GM23338 (cell line): ENCODE data around the gene PGAP6. TPM values are rescaled to one million over a fixed set of nuclear protein-coding genes. Genes with fewer than 3 reads are reported as not detected.

ENCODE experiments used
- ATAC-seq: fragments of 200-7000 bp; cut with Tn5 transposase; 3 replicates; pipeline ENCODE4 v1.9.1; 2020
- DNase-seq: peaks from one replicate; pipeline ENCODE4 v3.0.0-alpha.2; 2015; ENCODE audit warnings: low spot score
- H2AFZ ChIP-seq: fragments of 200-600 bp; sonication (generic); 2 replicates; pipeline ENCODE4 v1.8.0; 2016; ENCODE audit warnings: antibody characterized with exemption, mild to moderate bottlenecking, moderate library complexity
- H3F3A ChIP-seq: fragments of 200-600 bp; sonication (generic); replicated peaks from 2 replicates; pipeline ENCODE4 v1.8.0; 2017; ENCODE audit warnings: antibody characterized with exemption, mixed run types, low read depth
- H3K27ac ChIP-seq: fragments of 200-600 bp; sonication (generic); 2 replicates; pipeline ENCODE4 v1.6.1; 2016; ENCODE audit warnings: low read depth
- H3K27me3 ChIP-seq: fragments of 200-600 bp; sonication (generic); 2 replicates; pipeline ENCODE4 v1.8.0; 2016; ENCODE audit warnings: mild to moderate bottlenecking, mixed run types, moderate library complexity; ENCODE audit not compliant: insufficient read depth
- H3K36me3 ChIP-seq: fragments of 200-600 bp; sonication (generic); 2 replicates; pipeline ENCODE4 v1.8.0; 2016; ENCODE audit warnings: mild to moderate bottlenecking; ENCODE audit not compliant: insufficient read depth
- H3K4me1 ChIP-seq: fragments of 200-600 bp; sonication (generic); 2 replicates; pipeline ENCODE4 v1.8.0; 2016; ENCODE audit warnings: mild to moderate bottlenecking, moderate library complexity; ENCODE audit not compliant: insufficient read depth
- H3K4me2 ChIP-seq: fragments of 200-600 bp; sonication (generic); 2 replicates; pipeline ENCODE4 v1.7.1; 2017; ENCODE audit warnings: mixed run types
- H3K4me3 ChIP-seq: fragments of 200-600 bp; sonication (generic); 2 replicates; pipeline ENCODE4 v1.6.1; 2016; ENCODE audit warnings: mixed run types
- H3K79me2 ChIP-seq: fragments of 200-600 bp; sonication (generic); replicated peaks from 2 replicates; pipeline ENCODE4 v1.8.0; 2017; ENCODE audit warnings: mild to moderate bottlenecking; ENCODE audit not compliant: insufficient read depth
- H3K9me2 ChIP-seq: fragments of 200-600 bp; sonication (generic); 2 replicates; pipeline ENCODE4 v1.8.0; 2017; ENCODE audit not compliant: insufficient read depth
- H4K20me1 ChIP-seq: fragments of 200-600 bp; sonication (generic); replicated peaks from 2 replicates; pipeline ENCODE4 v1.8.0; 2017; ENCODE audit warnings: mild to moderate bottlenecking; ENCODE audit not compliant: insufficient read depth
- H3K27ac Mint-ChIP-seq: 2 replicates; pipeline ENCODE4 v1.8.0; 2020; ENCODE audit warnings: inconsistent platforms, mild to moderate bottlenecking, moderate library complexity, mixed read lengths
- H3K27me3 Mint-ChIP-seq: 3 replicates; pipeline ENCODE4 v1.8.0; 2022; ENCODE audit warnings: low read depth, mild to moderate bottlenecking, moderate library complexity, mixed read lengths, inconsistent platforms; ENCODE audit not compliant: insufficient read depth, poor library complexity
- H3K36me3 Mint-ChIP-seq: 3 replicates; pipeline ENCODE4 v1.8.0; 2021; ENCODE audit warnings: low read depth, mild to moderate bottlenecking, inconsistent platforms, moderate library complexity, mixed read lengths
- H3K4me1 Mint-ChIP-seq: 3 replicates; pipeline ENCODE4 v1.8.0; 2020; ENCODE audit warnings: mild to moderate bottlenecking, inconsistent platforms, mixed read lengths
- H3K4me3 Mint-ChIP-seq: 3 replicates; pipeline ENCODE4 v1.8.0; 2021; ENCODE audit warnings: moderate library complexity, mild to moderate bottlenecking, inconsistent platforms, mixed read lengths
- H3K9me3 Mint-ChIP-seq: 3 replicates; pipeline ENCODE4 v1.8.0; 2020; ENCODE audit warnings: moderate library complexity, mild to moderate bottlenecking, inconsistent platforms, mixed read lengths
- CREB1 ChIP-seq: fragments of 250-450 bp; sonication (Bioruptor Pico); IDR thresholded peaks from 2 replicates; pipeline ENCODE4 v1.5.0; 2020; ENCODE audit warnings: low read depth, mild to moderate bottlenecking, moderate library complexity
- CTCF ChIP-seq, 2 experiments: fragments of 200-600 bp in 1 of 2; sonication (generic) in 1 of 2; conservative IDR thresholded peaks; 2 replicates each; pipeline versions ENCODE4 v1.5.1 to v1.6.1; 2016 to 2017; ENCODE audit warnings: antibody characterized with exemption in 2 of 2, low read depth in 2 of 2, mild to moderate bottlenecking in 2 of 2, moderate library complexity in 1 of 2
- EZH2 ChIP-seq: fragments of 200-600 bp; sonication (generic); IDR thresholded peaks from one replicate; pipeline ENCODE4 v1.8.0; 2017; ENCODE audit warnings: antibody characterized with exemption, mild to moderate bottlenecking, low read depth; ENCODE audit not compliant: unreplicated experiment
- EZH2phosphoT487 ChIP-seq: fragments of 200-600 bp; sonication (generic); IDR thresholded peaks from one replicate; pipeline ENCODE4 v1.8.1; 2018; ENCODE audit warnings: antibody characterized with exemption; ENCODE audit not compliant: unreplicated experiment
- JUNB ChIP-seq: IDR thresholded peaks from one replicate; pipeline ENCODE4 v1.6.1; 2016; ENCODE audit warnings: antibody characterized with exemption; ENCODE audit not compliant: unreplicated experiment
- NANOG ChIP-seq: IDR thresholded peaks from 2 replicates; pipeline ENCODE4 v1.6.1; 2016; ENCODE audit warnings: antibody characterized with exemption, borderline replicate concordance
- POLR2AphosphoS5 ChIP-seq: IDR thresholded peaks from 2 replicates; pipeline ENCODE4 v1.6.1; 2016; ENCODE audit warnings: antibody characterized with exemption, low read depth
- STAT1 ChIP-seq: IDR thresholded peaks from one replicate; pipeline ENCODE4 v1.6.1; 2016; ENCODE audit warnings: antibody characterized with exemption; ENCODE audit not compliant: unreplicated experiment
- ZNF114 ChIP-seq: fragments of 250-450 bp; sonication (Bioruptor Pico); IDR thresholded peaks from 2 replicates; pipeline ENCODE4 v1.5.0; 2020; ENCODE audit warnings: mild to moderate bottlenecking, moderate library complexity
- ZNF331 ChIP-seq: fragments of 250-450 bp; sonication (Bioruptor Pico); IDR thresholded peaks from 2 replicates; pipeline ENCODE4 v1.5.0; 2020; ENCODE audit warnings: low read depth, mild to moderate bottlenecking, moderate library complexity
- polyA plus RNA-seq: library from polyadenylated mRNA; unstranded; fragments of >200 nt; fragmentation: Nextera tagmentation; extraction: Ambion mirVana; gene quantifications from 2 replicates; pipeline ENCODE4 v1.2.1, GENCODE V29; 2016
- total RNA-seq: library from RNA; depleted of rRNA; stranded (reverse); fragments of >200 nt; shearing (Covaris generic); gene quantifications from 2 replicates; pipeline ENCODE4 v1.2.3, GENCODE V29; 2014
- TF ChIP-seq, protein P1 (sequence below): fragments of 250-450 bp; sonication (Bioruptor Pico); IDR thresholded peaks from 2 replicates; pipeline ENCODE4 v1.5.0; 2020; ENCODE audit warnings: mild to moderate bottlenecking, moderate library complexity
- TF ChIP-seq, protein P2 (sequence below): IDR thresholded peaks from one replicate; pipeline ENCODE4 v1.6.1; 2018; ENCODE audit warnings: antibody characterized with exemption; ENCODE audit not compliant: unreplicated experiment
- TF ChIP-seq, protein P3 (sequence below): IDR thresholded peaks from 2 replicates; pipeline ENCODE4 v1.6.1; 2016; ENCODE audit warnings: antibody characterized with exemption

Gene PGAP6
- total and polyA plus RNA-seq, 2 experiments from 2014 or later: 25.1 to 112 TPM

GRCh38 chr16:354971-355461 lies 26.8 kb downstream of the PGAP6 start:
- no peak overlapping the region for H2AFZ ChIP-seq
- Mint-ChIP-seq H3K4me3 (no peak overlapping the region), H3K4me1 (peaks cover 11% of the 10 kb centered on the region), H3K36me3 (peaks cover 8% of the 10 kb centered on the region), H3K27ac (no peak overlapping the region), H3K27me3 (peaks cover 3% of the 10 kb centered on the region), H3K9me3 (no peaks in the 10 kb centered on the region)
- no peak for ATAC-seq
- no peaks in the 10 kb centered on the region; the same call in 1 of the 2 replicates for H3K4me1 ChIP-seq
- H3K4me3 ChIP-seq: no peak overlapping the region
- TF ChIP-seq NANOG: no peak
- no peak for TF ChIP-seq ZNF114
- TF ChIP-seq, protein P1, sequence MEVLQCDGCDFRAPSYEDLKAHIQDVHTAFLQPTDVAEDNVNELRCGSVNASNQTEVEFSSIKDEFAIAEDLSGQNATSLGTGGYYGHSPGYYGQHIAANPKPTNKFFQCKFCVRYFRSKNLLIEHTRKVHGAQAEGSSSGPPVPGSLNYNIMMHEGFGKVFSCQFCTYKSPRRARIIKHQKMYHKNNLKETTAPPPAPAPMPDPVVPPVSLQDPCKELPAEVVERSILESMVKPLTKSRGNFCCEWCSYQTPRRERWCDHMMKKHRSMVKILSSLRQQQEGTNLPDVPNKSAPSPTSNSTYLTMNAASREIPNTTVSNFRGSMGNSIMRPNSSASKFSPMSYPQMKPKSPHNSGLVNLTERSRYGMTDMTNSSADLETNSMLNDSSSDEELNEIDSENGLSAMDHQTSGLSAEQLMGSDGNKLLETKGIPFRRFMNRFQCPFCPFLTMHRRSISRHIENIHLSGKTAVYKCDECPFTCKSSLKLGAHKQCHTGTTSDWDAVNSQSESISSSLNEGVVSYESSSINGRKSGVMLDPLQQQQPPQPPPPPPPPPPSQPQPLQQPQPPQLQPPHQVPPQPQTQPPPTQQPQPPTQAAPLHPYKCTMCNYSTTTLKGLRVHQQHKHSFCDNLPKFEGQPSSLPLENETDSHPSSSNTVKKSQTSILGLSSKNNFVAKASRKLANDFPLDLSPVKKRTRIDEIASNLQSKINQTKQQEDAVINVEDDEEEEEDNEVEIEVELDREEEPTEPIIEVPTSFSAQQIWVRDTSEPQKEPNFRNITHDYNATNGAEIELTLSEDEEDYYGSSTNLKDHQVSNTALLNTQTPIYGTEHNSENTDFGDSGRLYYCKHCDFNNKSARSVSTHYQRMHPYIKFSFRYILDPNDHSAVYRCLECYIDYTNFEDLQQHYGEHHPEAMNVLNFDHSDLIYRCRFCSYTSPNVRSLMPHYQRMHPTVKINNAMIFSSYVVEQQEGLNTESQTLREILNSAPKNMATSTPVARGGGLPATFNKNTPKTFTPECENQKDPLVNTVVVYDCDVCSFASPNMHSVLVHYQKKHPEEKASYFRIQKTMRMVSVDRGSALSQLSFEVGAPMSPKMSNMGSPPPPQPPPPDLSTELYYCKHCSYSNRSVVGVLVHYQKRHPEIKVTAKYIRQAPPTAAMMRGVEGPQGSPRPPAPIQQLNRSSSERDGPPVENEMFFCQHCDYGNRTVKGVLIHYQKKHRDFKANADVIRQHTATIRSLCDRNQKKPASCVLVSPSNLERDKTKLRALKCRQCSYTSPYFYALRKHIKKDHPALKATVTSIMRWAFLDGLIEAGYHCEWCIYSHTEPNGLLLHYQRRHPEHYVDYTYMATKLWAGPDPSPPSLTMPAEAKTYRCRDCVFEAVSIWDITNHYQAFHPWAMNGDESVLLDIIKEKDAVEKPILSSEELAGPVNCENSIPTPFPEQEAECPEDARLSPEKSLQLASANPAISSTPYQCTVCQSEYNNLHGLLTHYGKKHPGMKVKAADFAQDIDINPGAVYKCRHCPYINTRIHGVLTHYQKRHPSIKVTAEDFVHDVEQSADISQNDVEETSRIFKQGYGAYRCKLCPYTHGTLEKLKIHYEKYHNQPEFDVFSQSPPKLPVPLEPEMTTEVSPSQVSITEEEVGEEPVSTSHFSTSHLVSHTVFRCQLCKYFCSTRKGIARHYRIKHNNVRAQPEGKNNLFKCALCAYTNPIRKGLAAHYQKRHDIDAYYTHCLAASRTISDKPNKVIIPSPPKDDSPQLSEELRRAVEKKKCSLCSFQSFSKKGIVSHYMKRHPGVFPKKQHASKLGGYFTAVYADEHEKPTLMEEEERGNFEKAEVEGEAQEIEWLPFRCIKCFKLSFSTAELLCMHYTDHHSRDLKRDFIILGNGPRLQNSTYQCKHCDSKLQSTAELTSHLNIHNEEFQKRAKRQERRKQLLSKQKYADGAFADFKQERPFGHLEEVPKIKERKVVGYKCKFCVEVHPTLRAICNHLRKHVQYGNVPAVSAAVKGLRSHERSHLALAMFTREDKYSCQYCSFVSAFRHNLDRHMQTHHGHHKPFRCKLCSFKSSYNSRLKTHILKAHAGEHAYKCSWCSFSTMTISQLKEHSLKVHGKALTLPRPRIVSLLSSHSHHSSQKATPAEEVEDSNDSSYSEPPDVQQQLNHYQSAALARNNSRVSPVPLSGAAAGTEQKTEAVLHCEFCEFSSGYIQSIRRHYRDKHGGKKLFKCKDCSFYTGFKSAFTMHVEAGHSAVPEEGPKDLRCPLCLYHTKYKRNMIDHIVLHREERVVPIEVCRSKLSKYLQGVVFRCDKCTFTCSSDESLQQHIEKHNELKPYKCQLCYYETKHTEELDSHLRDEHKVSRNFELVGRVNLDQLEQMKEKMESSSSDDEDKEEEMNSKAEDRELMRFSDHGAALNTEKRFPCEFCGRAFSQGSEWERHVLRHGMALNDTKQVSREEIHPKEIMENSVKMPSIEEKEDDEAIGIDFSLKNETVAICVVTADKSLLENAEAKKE (CRISPR knock-in tag): no peak
- TF ChIP-seq, protein P2, sequence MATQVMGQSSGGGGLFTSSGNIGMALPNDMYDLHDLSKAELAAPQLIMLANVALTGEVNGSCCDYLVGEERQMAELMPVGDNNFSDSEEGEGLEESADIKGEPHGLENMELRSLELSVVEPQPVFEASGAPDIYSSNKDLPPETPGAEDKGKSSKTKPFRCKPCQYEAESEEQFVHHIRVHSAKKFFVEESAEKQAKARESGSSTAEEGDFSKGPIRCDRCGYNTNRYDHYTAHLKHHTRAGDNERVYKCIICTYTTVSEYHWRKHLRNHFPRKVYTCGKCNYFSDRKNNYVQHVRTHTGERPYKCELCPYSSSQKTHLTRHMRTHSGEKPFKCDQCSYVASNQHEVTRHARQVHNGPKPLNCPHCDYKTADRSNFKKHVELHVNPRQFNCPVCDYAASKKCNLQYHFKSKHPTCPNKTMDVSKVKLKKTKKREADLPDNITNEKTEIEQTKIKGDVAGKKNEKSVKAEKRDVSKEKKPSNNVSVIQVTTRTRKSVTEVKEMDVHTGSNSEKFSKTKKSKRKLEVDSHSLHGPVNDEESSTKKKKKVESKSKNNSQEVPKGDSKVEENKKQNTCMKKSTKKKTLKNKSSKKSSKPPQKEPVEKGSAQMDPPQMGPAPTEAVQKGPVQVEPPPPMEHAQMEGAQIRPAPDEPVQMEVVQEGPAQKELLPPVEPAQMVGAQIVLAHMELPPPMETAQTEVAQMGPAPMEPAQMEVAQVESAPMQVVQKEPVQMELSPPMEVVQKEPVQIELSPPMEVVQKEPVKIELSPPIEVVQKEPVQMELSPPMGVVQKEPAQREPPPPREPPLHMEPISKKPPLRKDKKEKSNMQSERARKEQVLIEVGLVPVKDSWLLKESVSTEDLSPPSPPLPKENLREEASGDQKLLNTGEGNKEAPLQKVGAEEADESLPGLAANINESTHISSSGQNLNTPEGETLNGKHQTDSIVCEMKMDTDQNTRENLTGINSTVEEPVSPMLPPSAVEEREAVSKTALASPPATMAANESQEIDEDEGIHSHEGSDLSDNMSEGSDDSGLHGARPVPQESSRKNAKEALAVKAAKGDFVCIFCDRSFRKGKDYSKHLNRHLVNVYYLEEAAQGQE: no peak
- no peak for TF ChIP-seq ZNF331 (CRISPR knock-in tag)
- TF ChIP-seq, protein P3, sequence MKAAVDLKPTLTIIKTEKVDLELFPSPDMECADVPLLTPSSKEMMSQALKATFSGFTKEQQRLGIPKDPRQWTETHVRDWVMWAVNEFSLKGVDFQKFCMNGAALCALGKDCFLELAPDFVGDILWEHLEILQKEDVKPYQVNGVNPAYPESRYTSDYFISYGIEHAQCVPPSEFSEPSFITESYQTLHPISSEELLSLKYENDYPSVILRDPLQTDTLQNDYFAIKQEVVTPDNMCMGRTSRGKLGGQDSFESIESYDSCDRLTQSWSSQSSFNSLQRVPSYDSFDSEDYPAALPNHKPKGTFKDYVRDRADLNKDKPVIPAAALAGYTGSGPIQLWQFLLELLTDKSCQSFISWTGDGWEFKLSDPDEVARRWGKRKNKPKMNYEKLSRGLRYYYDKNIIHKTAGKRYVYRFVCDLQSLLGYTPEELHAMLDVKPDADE: no peak
- TF ChIP-seq STAT1: no peak
- TF ChIP-seq JUNB: no peak
- no peak for TF ChIP-seq EZH2
- no peak for TF ChIP-seq CREB1 (CRISPR knock-in tag)
- TF ChIP-seq EZH2phosphoT487: no peak
- no peak for TF ChIP-seq CTCF (conservative IDR thresholded peaks at IDR 0.05; ENCODE audit: low read depth in 2 of 2)
- TF ChIP-seq POLR2AphosphoS5: no peak
- H3K36me3 ChIP-seq: no peaks in the 10 kb centered on the region
- H3K27ac ChIP-seq: no peak overlapping the region
- H3K79me2 ChIP-seq: peaks cover 19% of the 10 kb centered on the region
- no peak overlapping the region for H3K4me2 ChIP-seq
- no peaks in the 10 kb centered on the region for H3K27me3 ChIP-seq
- H4K20me1 ChIP-seq: peaks cover 15% of the 10 kb centered on the region; the same call in 1 of the 2 replicates
- no peaks in the 10 kb centered on the region for H3K9me2 ChIP-seq
- DNase-seq: no peak
- no peaks in the 10 kb centered on the region; the same call in 1 of the 2 replicates for H3F3A ChIP-seq
